Testis (tissue), 3 donors: ENCODE measurements around the gene GATA6. TPM values are rescaled to one million over a fixed set of nuclear protein-coding genes. Genes with fewer than 3 reads are reported as not detected.
"Not testable (repeated sequence)": the region's sequence is repeated elsewhere in the genome, so short reads cannot be mapped to it uniquely, and the experiment has no call there.

Source experiments
- DNase-seq: peaks from one replicate; pipeline ENCODE4 v3.0.0-alpha.2; 2019
- H3K27ac ChIP-seq, 2 donors: fragments of 200-600 bp; sonication (generic); one replicate each; pipeline ENCODE4 v1.5.1; 2019
- H3K27me3 ChIP-seq: fragments of 200-600 bp; sonication (generic); one replicate; pipeline ENCODE4 v1.5.1; 2019
- H3K36me3 ChIP-seq: fragments of 200-600 bp; sonication (generic); one replicate; pipeline ENCODE4 v1.5.1; 2017; ENCODE audit warnings: low read depth; ENCODE audit errors: missing control alignments
- H3K4me1 ChIP-seq: fragments of 200-600 bp; sonication (generic); one replicate; pipeline ENCODE4 v1.5.1; 2019
- H3K4me3 ChIP-seq, 2 donors: fragments of 200-600 bp; sonication (generic); one replicate each; pipeline ENCODE4 v1.5.1; 2017 to 2019
- H3K9me3 ChIP-seq: fragments of 200-600 bp; sonication (generic); one replicate; pipeline ENCODE4 v1.5.1; 2017
- CTCF ChIP-seq, 3 experiments: fragments of 450-650 bp in 2 of 3; fragments of 200-600 bp in 1 of 3; sonication (generic) in 1 of 3; IDR thresholded peaks; one replicate each; pipeline ENCODE4 v1.5.1; 2016 to 2019; ENCODE audit warnings: antibody characterized with exemption in 3 of 3, mild to moderate bottlenecking in 2 of 3, moderate library complexity in 1 of 3
- POLR2A ChIP-seq: fragments of 450-650 bp; IDR thresholded peaks from one replicate; pipeline ENCODE4 v1.6.1; 2017; ENCODE audit warnings: antibody characterized with exemption, mild to moderate bottlenecking, moderate library complexity
- WGBS, 2 donors: methylation state at CpG; one replicate each; pipeline ENCODE4 v1.1.5; 2018; 5-methylcytosine and 5-hydroxymethylcytosine counted together
- intact Hi-C: fragments of 100-400 bp; cut with DNase I; formaldehyde crosslinking; loops from one replicate; pipeline ENCODE4 v1.15.1; 2023; ENCODE audit warnings: low total_unique reads
- polyA plus RNA-seq: library from polyadenylated mRNA; stranded (reverse); fragments of 350-450 nt; fragmentation: Illumina TruSeq; extraction: RNeasy Lipid Tissue Mini Kit (QIAGEN cat#74804); gene quantifications from one replicate; pipeline ENCODE4 v1.2.3, GENCODE V29; 2014; ENCODE audit warnings: low read depth, low replicate concordance; ENCODE audit not compliant: insufficient read depth
- total RNA-seq, 2 donors: library from RNA; depleted of rRNA; stranded (reverse); fragments of >200 nt; gene quantifications; one replicate each; pipeline ENCODE4 v1.2.3, GENCODE V29; 2016

Gene GATA6
- total and polyA plus RNA-seq, 3 donors from 2014 or later: 13.8 to 54.6 (median 50.5) TPM

DNA sequence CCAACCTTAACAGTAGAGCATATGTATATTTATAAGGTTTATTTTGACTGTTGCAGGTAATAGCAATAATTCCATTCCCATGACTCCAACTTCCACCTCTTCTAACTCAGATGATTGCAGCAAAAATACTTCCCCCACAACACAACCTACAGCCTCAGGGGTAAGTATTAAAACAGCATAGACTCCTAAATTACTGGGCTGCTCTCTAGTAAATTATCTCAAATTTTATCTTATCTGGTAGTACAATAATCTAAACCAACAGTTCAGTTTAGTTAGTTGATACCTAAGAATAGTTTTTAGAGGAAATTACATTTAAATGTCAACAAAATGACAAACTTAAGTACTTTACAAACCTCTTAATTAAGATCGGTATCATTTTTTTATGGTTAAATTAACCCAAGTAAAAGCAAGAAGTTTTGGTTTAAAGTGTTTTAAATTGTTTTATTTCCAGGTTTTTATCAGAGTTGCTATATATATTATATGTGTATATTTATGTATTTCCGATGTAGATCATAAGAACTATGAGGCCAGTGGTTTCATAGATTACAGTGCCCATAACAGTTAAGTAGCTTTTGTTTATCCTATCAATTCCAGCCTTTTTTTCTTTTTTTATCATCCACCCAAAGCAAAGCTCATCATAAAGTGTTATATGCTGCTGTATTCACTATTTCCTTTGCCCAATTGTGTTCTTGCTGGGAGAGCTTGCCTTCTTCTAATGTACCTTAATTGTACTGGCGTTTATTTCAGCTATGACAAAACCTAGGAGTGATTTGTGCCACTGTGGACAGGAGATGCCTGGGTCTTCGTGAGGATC, 13.7 kb downstream of the GATA6 start:
- Histone ChIP-seq H3K27ac (no peak overlapping the region), H3K36me3 (no peaks in the 10 kb centered on the region), H3K4me3 (no peak overlapping the region), H3K4me1 (no peaks in the 10 kb centered on the region), H3K9me3 (no peaks in the 10 kb centered on the region), H3K27me3 (no peaks in the 10 kb centered on the region)
- intact Hi-C loops: no loop called here
- TF ChIP-seq POLR2A (no peak), CTCF (IDR thresholded peaks at IDR 0.05) (no peak)
- 87 to 88% methylated on average over 4 of the region's 4 CpGs for WGBS, 2 donors
- no peak for DNase-seq

DNA sequence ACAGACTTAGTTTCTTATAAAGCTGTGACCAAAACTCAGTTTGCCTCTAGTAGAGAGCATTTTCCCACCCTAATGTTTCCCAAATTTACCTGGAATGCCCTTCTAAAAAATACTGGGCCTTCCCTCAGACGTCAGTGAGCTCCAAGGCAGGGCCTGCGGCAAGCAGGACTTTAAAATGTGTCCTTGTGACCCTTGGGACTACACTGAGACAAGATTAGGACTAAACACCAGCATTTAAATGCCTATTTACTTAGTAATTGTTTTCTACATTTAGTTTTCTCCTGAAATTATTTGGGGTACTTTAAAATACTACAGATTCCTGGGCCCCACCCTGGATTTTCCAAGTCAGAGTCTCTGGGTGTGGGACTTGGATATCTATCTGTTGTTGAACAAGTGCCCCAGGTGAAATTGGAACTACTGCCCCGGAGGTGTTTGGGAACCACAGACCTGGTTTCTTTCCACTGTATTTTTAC, 14.3 kb downstream of the GATA6 start:
- no peak for DNase-seq
- 76 to 86% methylated on average over 3 of the region's 3 CpGs for WGBS, 2 donors
- Histone ChIP-seq H3K27me3 (no peaks in the 10 kb centered on the region), H3K9me3 (no peaks in the 10 kb centered on the region), H3K27ac (no peak overlapping the region), H3K4me3 (no peak overlapping the region), H3K4me1 (no peaks in the 10 kb centered on the region), H3K36me3 (no peaks in the 10 kb centered on the region)
- intact Hi-C loops: no loop called here
- no peak for TF ChIP-seq CTCF (IDR thresholded peaks at IDR 0.05)
- no peak for TF ChIP-seq POLR2A

DNA sequence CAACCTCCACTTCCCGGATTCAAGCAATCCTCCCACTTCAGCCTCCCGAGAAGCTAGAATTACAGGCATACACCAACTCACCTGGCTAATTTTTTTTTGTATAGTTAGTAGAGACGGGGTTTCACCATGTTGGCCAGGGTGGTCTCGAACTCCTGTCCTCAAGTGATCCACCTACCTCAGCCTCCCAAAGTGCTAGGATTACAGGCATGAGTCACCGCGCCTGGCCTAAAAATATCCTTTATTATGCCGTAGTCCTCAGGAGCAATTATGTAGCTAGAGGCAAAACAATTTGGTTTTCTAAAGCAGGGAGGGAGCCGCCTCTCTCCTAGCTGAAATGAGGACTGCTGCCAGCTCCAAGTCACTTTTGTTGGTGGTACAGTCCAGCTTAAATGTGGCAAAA, 15.2 kb downstream of the GATA6 start:
- H3K4me3 ChIP-seq, H3K27me3 ChIP-seq, H3K4me1 ChIP-seq, H3K36me3 ChIP-seq, DNase-seq, H3K9me3 ChIP-seq, intact Hi-C loops, H3K27ac ChIP-seq: not testable (repeated sequence)
- 85 to 89% methylated on average over 8 of the region's 8 CpGs for WGBS, 2 donors

DNA sequence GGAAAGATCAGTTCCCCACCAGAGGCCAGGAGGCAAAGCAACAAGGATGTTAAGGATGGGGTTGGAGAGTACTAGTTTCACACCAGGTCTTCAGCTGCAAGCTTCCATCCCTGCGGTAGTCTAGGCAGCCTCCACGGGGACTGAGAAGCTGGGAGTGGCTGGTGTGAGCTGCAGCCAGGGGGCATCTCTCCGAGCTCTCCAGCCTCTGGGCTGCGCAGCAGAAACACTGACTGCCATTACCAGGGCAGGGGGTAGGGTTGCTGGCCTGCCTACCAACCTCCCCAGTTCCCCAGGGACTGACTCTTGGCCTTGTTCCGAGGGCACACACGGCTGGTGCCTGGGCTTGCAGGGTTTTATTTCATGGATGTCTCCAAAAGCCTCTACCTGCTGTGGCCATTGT, 15.9 kb downstream of the GATA6 start:
- DNase-seq: no peak
- Histone ChIP-seq H3K27me3 (no peaks in the 10 kb centered on the region), H3K4me3 (no peak overlapping the region), H3K36me3 (no peaks in the 10 kb centered on the region), H3K27ac (no peak overlapping the region), H3K4me1 (peaks cover 1% of the 10 kb centered on the region), H3K9me3 (no peaks in the 10 kb centered on the region)
- intact Hi-C loops: no loop called here
- no peak for TF ChIP-seq CTCF (IDR thresholded peaks at IDR 0.05)
- no peak for TF ChIP-seq POLR2A
- WGBS, 2 donors: 81% methylated on average over 6 of the region's 6 CpGs; no CpG with 5 or more reads in 1 of the 2 donors

DNA sequence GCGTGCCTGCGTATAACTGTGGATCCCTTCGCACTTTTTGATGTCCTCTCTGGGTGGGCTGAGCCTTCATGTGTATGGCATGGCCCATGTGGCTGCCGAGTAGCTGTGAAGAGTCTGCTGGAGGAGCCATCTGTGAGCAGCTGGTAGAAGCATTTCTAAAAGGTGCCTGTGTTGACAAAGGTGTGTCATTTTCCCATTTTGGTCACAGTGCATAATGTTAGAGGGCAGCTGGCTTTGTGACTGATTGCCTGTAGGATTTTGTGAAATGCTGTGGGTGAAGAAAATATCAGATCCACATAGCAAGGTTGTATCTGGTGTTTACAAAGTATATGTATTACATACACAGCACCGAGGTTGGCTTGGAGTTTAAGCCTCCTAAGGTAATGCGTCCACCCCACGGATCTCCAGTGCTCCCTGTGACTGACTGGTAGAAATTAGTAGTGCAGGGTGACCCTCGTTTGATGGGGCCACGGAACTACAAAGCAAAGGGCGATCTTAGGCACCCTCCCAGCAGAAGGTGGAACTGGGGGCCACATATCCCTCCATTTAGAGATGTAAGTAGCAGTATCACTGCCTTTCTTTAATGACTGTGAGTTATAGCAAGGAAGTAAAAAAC, 16.5 kb downstream of the GATA6 start:
- no peaks in the 10 kb centered on the region for H3K9me3 ChIP-seq
- peaks cover 6% of the 10 kb centered on the region for H3K4me1 ChIP-seq
- 87 to 89% methylated on average over 10 of the region's 10 CpGs for whole genome bisulfite sequencing, 2 donors
- no peaks in the 10 kb centered on the region for H3K27me3 ChIP-seq
- H3K4me3 ChIP-seq: no peak overlapping the region
- no peaks in the 10 kb centered on the region for H3K36me3 ChIP-seq
- TF ChIP-seq CTCF (IDR thresholded peaks at IDR 0.05) (no peak), POLR2A (no peak)
- H3K27ac ChIP-seq: no peak overlapping the region
- no peak for DNase-seq
- intact Hi-C loops: no loop called here
